Keratinocyte (primary cell): ENCODE measurements around the gene GPRASP1. TPM values are rescaled to one million over a fixed set of nuclear protein-coding genes. Genes with fewer than 3 reads are reported as not detected.

Experiments
- DNase-seq: peaks from one replicate; pipeline ENCODE4 v3.0.0-alpha.2; 2011; ENCODE audit warnings: low read depth, missing footprints, low spot score
- FAIRE-seq: peaks from 2 replicates; lab custom pipeline; 2011; peaks lifted over from hg19 to GRCh38; lab: Jason Lieb, UNC
- H2AFZ ChIP-seq: 2 replicates; pipeline ENCODE4 v1.6.0; 2012; ENCODE audit warnings: low read length, control low read depth, inconsistent platforms; ENCODE audit not compliant: control insufficient read depth
- H3K27ac ChIP-seq: 2 replicates; pipeline ENCODE4 v1.5.1; 2011; ENCODE audit warnings: low read length; ENCODE audit not compliant: control insufficient read depth, insufficient read depth
- H3K27me3 ChIP-seq: 3 replicates; pipeline ENCODE4 v1.6.0; 2011; ENCODE audit warnings: low read length; ENCODE audit not compliant: control insufficient read depth, insufficient read depth; ENCODE audit errors: extremely low read depth
- H3K36me3 ChIP-seq, 2 experiments: 2 replicates in 1 of 2; 3 replicates in 1 of 2; pipeline ENCODE4 v1.5.1; 2011; ENCODE audit warnings: low read length in 2 of 2, mild to moderate bottlenecking in 1 of 2; ENCODE audit not compliant: control insufficient read depth in 2 of 2, insufficient read depth in 2 of 2; ENCODE audit errors: extremely low read depth in 1 of 2
- H3K4me1 ChIP-seq: 3 replicates; pipeline ENCODE4 v1.5.1; 2011; ENCODE audit warnings: low read length; ENCODE audit not compliant: control insufficient read depth, insufficient read depth; ENCODE audit errors: extremely low read depth
- H3K4me2 ChIP-seq: 3 replicates; pipeline ENCODE4 v1.6.0; 2011; ENCODE audit warnings: low read depth, low read length; ENCODE audit not compliant: control insufficient read depth, insufficient read depth; ENCODE audit errors: extremely low read depth
- H3K4me3 ChIP-seq, 3 experiments: fragments of 200-600 bp in 1 of 3; sonication (generic) in 1 of 3; 2 replicates in 2 of 3; 3 replicates in 1 of 3; pipeline ENCODE4 v1.5.1; 2011 to 2016; ENCODE audit warnings: low read length in 3 of 3, mild to moderate bottlenecking in 3 of 3, control low read depth in 2 of 3, inconsistent platforms in 1 of 3, low read depth in 1 of 3, mixed read lengths in 1 of 3, mixed run types in 1 of 3, moderate library complexity in 1 of 3; ENCODE audit not compliant: control insufficient read depth in 2 of 3, insufficient read depth in 2 of 3; ENCODE audit errors: extremely low read depth in 1 of 3
- H3K79me2 ChIP-seq: 2 replicates; pipeline ENCODE4 v1.6.0; 2012; ENCODE audit warnings: low read length; ENCODE audit not compliant: control insufficient read depth, insufficient read depth
- H3K9ac ChIP-seq: 3 replicates; pipeline ENCODE4 v1.6.0; 2011; ENCODE audit warnings: low read length; ENCODE audit not compliant: control insufficient read depth, insufficient read depth; ENCODE audit errors: extremely low read depth
- H3K9me1 ChIP-seq: 3 replicates; pipeline ENCODE4 v1.6.0; 2011; ENCODE audit warnings: low read length; ENCODE audit not compliant: control insufficient read depth, insufficient read depth; ENCODE audit errors: extremely low read depth
- H3K9me3 ChIP-seq: 2 replicates; pipeline ENCODE4 v1.5.1; 2012; ENCODE audit warnings: low read depth, low read length; ENCODE audit not compliant: control insufficient read depth
- H4K20me1 ChIP-seq: 3 replicates; pipeline ENCODE4 v1.6.0; 2011; ENCODE audit warnings: low read length; ENCODE audit not compliant: control insufficient read depth, insufficient read depth; ENCODE audit errors: extremely low read depth
- CTCF ChIP-seq, 3 experiments: IDR thresholded peaks in 1 of 3; conservative IDR thresholded peaks in 1 of 3; optimal IDR thresholded peaks in 1 of 3; 2 replicates in 2 of 3; 3 replicates in 1 of 3; pipeline versions ENCODE3 to v1.5.1; 2011; ENCODE audit warnings: low read length in 3 of 3, mild to moderate bottlenecking in 3 of 3, moderate library complexity in 2 of 3, control low read depth in 1 of 3, inconsistent platforms in 1 of 3; ENCODE audit not compliant: insufficient read depth in 2 of 3; ENCODE audit errors: extremely low read depth in 1 of 3
- EZH2 ChIP-seq: IDR thresholded peaks from one replicate; pipeline ENCODE4 v1.6.1; 2012; ENCODE audit warnings: inconsistent platforms, mild to moderate bottlenecking, low read length, moderate library complexity
- dilution Hi-C: fragments of 300-500 bp; cut with MboI; formaldehyde crosslinking; loops from one replicate; pipeline ENCODE4 v1.7.0; 2020; ENCODE audit warnings: low sequenced_read_pairs; ENCODE audit not compliant: extremely low pct_ligation_motif_present
- polyA plus RNA-seq, 5 experiments: library from polyadenylated mRNA; depleted of rRNA in 3 of 5; stranded (reverse) in 3 of 5; stranded (forward) in 1 of 5; unstranded in 1 of 5; fragments of >200 nt; gene quantifications; 1 replicate in 1 of 5; 2 replicates in 3 of 5; 3 replicates in 1 of 5; pipeline versions ENCODE4 v1.2.1 to v1.2.3, GENCODE V29; 2011 to 2012; ENCODE audit warnings: missing spikeins in 2 of 5, low read depth in 1 of 5, low replicate concordance in 1 of 5

The GPRASP1 gene
- polyA plus RNA-seq, 1 donor (not counting 4 experiments of a cell fraction or from before 2014, with no cell fraction given): 0.34 TPM

GRCh38 chrX:102684772-102685520 is 33.7 kb downstream of the GPRASP1 start:
- no peak overlapping the region for H3K4me2 ChIP-seq
- no peak for TF ChIP-seq CTCF (optimal IDR thresholded peaks at IDR 0.05 in 1 of 3, IDR thresholded peaks at IDR 0.05 in 1 of 3, conservative IDR thresholded peaks at IDR 0.05 in 1 of 3; ENCODE audit: extremely low read depth in 1 of 3, insufficient read depth in 2 of 3, low read length in 3 of 3)
- no peak for TF ChIP-seq EZH2
- DNase-seq (no peak), FAIRE-seq (no peak)
- H3K27ac ChIP-seq: no peak overlapping the region
- no peaks in the 10 kb centered on the region for H3K79me2 ChIP-seq
- H4K20me1 ChIP-seq: no peaks in the 10 kb centered on the region
- no peaks in the 10 kb centered on the region for H3K27me3 ChIP-seq
- no peaks in the 10 kb centered on the region for H3K36me3 ChIP-seq
- H3K4me3 ChIP-seq: no peak overlapping the region
- H3K9ac ChIP-seq: no peak overlapping the region
- H3K9me1 ChIP-seq: no peaks in the 10 kb centered on the region
- H3K4me1 ChIP-seq: no peaks in the 10 kb centered on the region
- no peaks in the 10 kb centered on the region for H3K9me3 ChIP-seq
- dilution Hi-C loops: no loop called here
- H2AFZ ChIP-seq: no peak overlapping the region

- Histone ChIP-seq H3K9me1 (no peaks in the 10 kb centered on the region), H2AFZ (no peak overlapping the region), H3K9me3 (no peaks in the 10 kb centered on the region), H3K4me3 (no peak overlapping the region), H3K36me3 (no peaks in the 10 kb centered on the region), H3K9ac (no peak overlapping the region), H3K27ac (no peak overlapping the region), H3K4me1 (no peaks in the 10 kb centered on the region), H3K79me2 (no peaks in the 10 kb centered on the region), H4K20me1 (no peaks in the 10 kb centered on the region), H3K27me3 (no peaks in the 10 kb centered on the region), H3K4me2 (no peak overlapping the region)
- FAIRE-seq (no peak), DNase-seq (no peak)
- TF ChIP-seq CTCF (optimal IDR thresholded peaks at IDR 0.05 in 1 of 3, IDR thresholded peaks at IDR 0.05 in 1 of 3, conservative IDR thresholded peaks at IDR 0.05 in 1 of 3; ENCODE audit: extremely low read depth in 1 of 3, insufficient read depth in 2 of 3, low read length in 3 of 3): no peak
- TF ChIP-seq EZH2: no peak
- dilution Hi-C loops: no loop called here
Measured at GRCh38 chrX:102694749-102695148, 43.5 kb downstream of the GPRASP1 start.
